GM12878 (cell line): Measurements from ENCODE around the gene CHAD.

Experiments used
- CBX3 ChIP-seq: fragments of 200-600 bp; sonication (generic); IDR thresholded peaks from 2 replicates; pipeline ENCODE4 v1.6.1; 2016; ENCODE audit warnings: low read depth, borderline replicate concordance
- CEBPZ ChIP-seq: fragments of 150-350 bp; IDR thresholded peaks from 2 replicates; pipeline ENCODE4 v1.6.1; 2016; ENCODE audit warnings: low read depth, low read length
- CHD2 ChIP-seq: IDR thresholded peaks from 2 replicates; pipeline ENCODE4 v1.6.1; 2011; ENCODE audit warnings: low read depth, low read length, improper control_type of control experiment, borderline replicate concordance
- CTCF ChIP-seq, 3 experiments: IDR thresholded peaks in 2 of 3; conservative IDR thresholded peaks in 1 of 3; 2 replicates each; pipeline ENCODE4 v1.5.1; 2011; ENCODE audit warnings: low read depth in 3 of 3, low read length in 3 of 3, mild to moderate bottlenecking in 3 of 3, control low read depth in 2 of 3, moderate library complexity in 2 of 3, inconsistent platforms in 1 of 3, mixed read lengths in 1 of 3; ENCODE audit not compliant: control insufficient read depth in 2 of 3, insufficient read depth in 1 of 3; ENCODE audit errors: extremely low read depth in 1 of 3
- E2F8 ChIP-seq: fragments of 450-650 bp; IDR thresholded peaks from 2 replicates; pipeline ENCODE4 v1.6.1; 2018; ENCODE audit warnings: mild to moderate bottlenecking, low read depth, moderate library complexity; ENCODE audit not compliant: partially characterized antibody
- EP300 ChIP-seq, 2 experiments: fragments of 150-350 bp in 1 of 2; IDR thresholded peaks; 2 replicates each; pipeline ENCODE4 v1.6.1; 2011 to 2012; ENCODE audit warnings: low read depth in 2 of 2, low read length in 2 of 2, borderline replicate concordance in 1 of 2, improper control_type of control experiment in 1 of 2, inconsistent platforms in 1 of 2; ENCODE audit not compliant: control insufficient read depth in 1 of 2
- NRF1 ChIP-seq: conservative IDR thresholded peaks from 2 replicates; pipeline ENCODE4 v1.6.1; 2011; ENCODE audit warnings: mild to moderate bottlenecking, low read depth, low read length, improper control_type of control experiment
- REST ChIP-seq: IDR thresholded peaks from 2 replicates; pipeline ENCODE4 v1.6.1; 2012; ENCODE audit warnings: mild to moderate bottlenecking, low read depth, low read length
- SREBF1 ChIP-seq: IDR thresholded peaks from 2 replicates; pipeline ENCODE4 v1.6.1; 2012; ENCODE audit warnings: mild to moderate bottlenecking, low read length
- TAF1 ChIP-seq: IDR thresholded peaks from 2 replicates; pipeline ENCODE4 v1.6.1; 2011; ENCODE audit warnings: mild to moderate bottlenecking, low read depth, low read length, borderline replicate concordance
- USF1 ChIP-seq: IDR thresholded peaks from 2 replicates; pipeline ENCODE4 v1.6.1; 2011; ENCODE audit warnings: borderline replicate concordance, low read depth, mild to moderate bottlenecking, moderate library complexity, mixed read lengths, low read length; ENCODE audit not compliant: insufficient read depth; ENCODE audit errors: extremely low read length

GRCh38 chr17:50501054-50501453, 32.4 kb upstream of the CHAD start:
- no peak for TF ChIP-seq SREBF1
- no peak for TF ChIP-seq CBX3
- no peak for TF ChIP-seq EP300 (IDR thresholded peaks at IDR 0.05; ENCODE audit: borderline replicate concordance in 1 of 2, control insufficient read depth in 1 of 2, low read depth in 2 of 2, low read length in 2 of 2)
- peak; percentile 27 to 45 (median 38); a peak in 5 of 6 replicates for TF ChIP-seq CTCF (IDR thresholded peaks at IDR 0.05 in 2 of 3, conservative IDR thresholded peaks at IDR 0.05 in 1 of 3; ENCODE audit: control insufficient read depth in 2 of 3, extremely low read depth in 1 of 3, insufficient read depth in 1 of 3, low read depth in 3 of 3, low read length in 3 of 3)
- TF ChIP-seq E2F8 = no peak
- TF ChIP-seq REST = no peak
- TF ChIP-seq CEBPZ = no peak
- no peak for TF ChIP-seq USF1
- no peak for TF ChIP-seq CHD2
- TF ChIP-seq NRF1 = no peak
- no peak for TF ChIP-seq TAF1
